ENCODE data around the gene HOXB8. TPM values are rescaled to one million over a fixed set of nuclear protein-coding genes. Genes with fewer than 3 reads are reported as not detected.

Gene HOXB8
- total and polyA plus RNA-seq, 5 donors from 2014 or later, result not detected

DNA sequence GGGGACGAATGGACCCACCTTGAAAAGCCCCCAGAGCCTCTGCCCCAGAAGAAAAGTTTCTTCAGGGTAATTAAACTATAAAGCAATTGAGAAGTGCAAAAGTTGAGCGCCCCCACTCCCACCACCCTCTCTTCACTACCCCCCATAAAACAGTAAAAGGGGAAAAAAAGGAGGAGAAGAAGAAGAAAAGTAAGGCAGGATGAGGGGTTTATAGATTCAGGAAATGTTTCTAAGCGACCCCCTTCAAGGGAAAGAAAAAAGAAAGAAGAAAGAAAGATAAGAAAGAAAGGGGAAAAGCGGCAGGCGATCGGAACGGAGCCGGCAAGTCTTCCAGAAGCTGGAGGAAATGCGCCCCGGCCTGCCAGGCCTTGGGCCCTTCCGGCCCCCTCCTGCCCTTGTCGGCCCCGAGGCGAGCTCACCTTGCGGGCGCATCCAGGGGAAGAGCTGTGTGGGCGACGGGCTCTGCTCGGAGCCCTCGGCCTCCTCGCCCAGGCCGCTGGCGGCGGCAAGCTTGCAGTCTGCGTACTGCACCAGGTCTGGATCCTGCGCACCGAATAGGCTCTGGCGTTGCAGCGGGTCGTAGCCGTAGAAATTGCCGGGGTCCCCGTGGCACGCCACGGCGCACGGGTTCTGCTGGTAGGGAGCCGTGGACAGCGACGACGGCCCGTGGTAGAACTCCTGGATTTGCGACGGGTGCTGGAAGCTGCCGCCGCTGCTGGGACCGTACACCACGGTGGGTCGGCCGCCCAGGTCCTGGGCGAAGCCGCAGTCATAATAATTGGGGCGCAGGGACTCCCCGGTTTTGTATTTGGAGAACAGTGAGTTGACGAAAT, 1.0 kb downstream of the HOXB8 start:
- Mint-ChIP-seq H3K27ac (no peak overlapping the region), H3K4me1 (peaks cover 10 to 69% (median 52%) of the 10 kb centered on the region in 4 donors), H3K4me3 (peak overlapping the region; percentile 74 to 88 (median 82)), H3K27me3 (peaks cover 87% of the 10 kb centered on the region), H3K36me3 (no peaks in the 10 kb centered on the region), H3K9me3 (peaks cover 0 to 9% (median 0%) of the 10 kb centered on the region in 7 donors)
- Histone ChIP-seq H3K27me3 (ENCODE audit: control insufficient read depth, insufficient read depth, low read length) (peaks cover 31% of the 10 kb centered on the region), H3K4me1 (ENCODE audit: control insufficient read depth, insufficient read depth, low read length, poor library complexity, severe bottlenecking) (peaks cover 74% of the 10 kb centered on the region), H3K9me3 (ENCODE audit: control insufficient read depth in 2 of 2, low read length in 2 of 2) (no peaks in the 10 kb centered on the region), H3K36me3 (ENCODE audit: control insufficient read depth, insufficient read depth, low read length) (no peaks in the 10 kb centered on the region), H3K27ac (ENCODE audit: insufficient read depth, low read length, poor library complexity, severe bottlenecking) (no peak overlapping the region), H3K4me3 (ENCODE audit: low read depth, low read length) (no peak overlapping the region)
- ATAC-seq (ENCODE audit: low read depth in 2 of 2) (peak in 1 of 2 donors; percentile 19), DNase-seq (peak in 1 of 3 donors; percentile 47)

DNA sequence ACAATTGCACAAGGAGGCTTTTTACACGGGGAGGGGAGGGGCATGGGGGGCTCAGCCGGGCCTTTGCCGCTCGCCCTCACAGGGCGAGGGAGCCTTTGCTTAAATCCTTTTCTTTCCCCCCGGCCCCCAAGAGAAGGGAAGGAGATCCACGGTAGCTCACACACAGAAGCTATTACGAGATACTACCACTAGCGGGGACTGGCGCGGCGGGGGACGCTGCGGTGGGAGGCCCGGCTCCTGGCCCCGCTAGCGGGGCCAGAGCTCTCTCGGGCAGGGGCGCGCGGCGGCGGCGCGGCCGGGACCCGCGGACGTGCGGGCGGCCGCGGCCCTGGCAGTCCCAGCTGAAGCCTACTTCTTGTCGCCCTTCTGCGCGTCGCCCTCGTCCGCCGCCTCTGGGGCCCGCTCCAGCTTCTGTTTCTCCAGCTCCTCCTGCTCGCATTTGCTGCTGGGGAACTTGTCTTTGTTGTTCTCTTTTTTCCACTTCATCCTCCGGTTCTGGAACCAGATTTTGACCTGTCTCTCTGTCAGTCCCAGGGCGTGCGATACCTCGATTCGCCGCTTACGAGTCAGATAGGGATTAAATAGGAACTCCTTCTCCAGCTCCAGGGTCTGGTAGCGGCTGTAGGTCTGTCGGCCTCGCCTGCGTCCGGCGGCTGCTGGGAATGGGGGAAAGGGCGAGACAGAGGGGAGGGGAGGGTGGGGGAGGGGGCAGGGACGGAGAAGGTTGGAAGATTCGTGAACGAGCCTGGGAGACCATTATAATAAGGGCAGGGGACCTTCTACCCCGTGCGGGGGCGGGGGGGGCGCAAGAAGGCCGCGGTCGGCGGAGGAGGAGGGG, 2.0 kb downstream of the HOXB8 start:
- peaks cover 0 to 6% (median 0%) of the 10 kb centered on the region in 7 donors for H3K9me3 Mint-ChIP-seq
- peak overlapping the region in 1 of 3 donors; percentile 64 for H3K27ac Mint-ChIP-seq
- Histone ChIP-seq H3K4me3 (ENCODE audit: low read depth, low read length) (peak overlapping the region; percentile 68), H3K27me3 (ENCODE audit: control insufficient read depth, insufficient read depth, low read length) (peaks cover 31% of the 10 kb centered on the region), H3K9me3 (ENCODE audit: control insufficient read depth in 2 of 2, low read length in 2 of 2) (no peaks in the 10 kb centered on the region), H3K36me3 (ENCODE audit: control insufficient read depth, insufficient read depth, low read length) (no peaks in the 10 kb centered on the region), H3K27ac (ENCODE audit: insufficient read depth, low read length, poor library complexity, severe bottlenecking) (no peak overlapping the region), H3K4me1 (ENCODE audit: control insufficient read depth, insufficient read depth, low read length, poor library complexity, severe bottlenecking) (peaks cover 65% of the 10 kb centered on the region)
- ATAC-seq (ENCODE audit: low read depth in 2 of 2), result peak; percentile 61 to 62
- H3K27me3 Mint-ChIP-seq, result peaks cover 87% of the 10 kb centered on the region
- peak in 2 of 3 donors; percentile 43 to 51 for DNase-seq
- H3K4me1 Mint-ChIP-seq, result peaks cover 4 to 61% (median 45%) of the 10 kb centered on the region in 4 donors
- H3K36me3 Mint-ChIP-seq, result no peaks in the 10 kb centered on the region
- peak overlapping the region; percentile 84 to 97 (median 88) for H3K4me3 Mint-ChIP-seq

DNA sequence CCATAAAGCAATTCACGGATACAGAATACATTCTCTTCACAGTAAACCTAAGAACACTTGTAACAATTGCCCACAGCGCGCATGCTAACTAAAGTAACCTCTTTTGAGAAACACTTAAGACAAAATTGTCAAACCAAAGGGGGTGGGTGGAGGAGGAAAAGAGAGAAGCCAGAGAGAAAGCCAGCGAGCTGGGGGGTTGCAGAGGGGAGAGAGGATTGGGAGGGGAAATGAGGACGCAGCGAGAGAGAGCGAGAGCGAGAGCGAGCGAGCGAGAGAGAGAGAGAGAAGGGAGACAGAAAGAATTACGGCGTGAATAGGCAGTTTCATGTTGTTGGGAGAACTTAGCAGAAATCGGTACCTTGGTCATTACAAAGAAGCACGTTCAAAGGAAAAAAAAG, 2.6 kb downstream of the HOXB8 start:
- Mint-ChIP-seq H3K4me3 (peak overlapping the region; percentile 82 to 97 (median 88)), H3K9me3 (peaks cover 0 to 6% (median 0%) of the 10 kb centered on the region in 7 donors), H3K4me1 (peaks cover 4 to 59% (median 43%) of the 10 kb centered on the region in 4 donors), H3K27ac (peak overlapping the region in 2 of 3 donors; percentile 26 to 64), H3K36me3 (no peaks in the 10 kb centered on the region), H3K27me3 (peaks cover 87% of the 10 kb centered on the region)
- H3K4me1 ChIP-seq (ENCODE audit: control insufficient read depth, insufficient read depth, low read length, poor library complexity, severe bottlenecking), result peaks cover 59% of the 10 kb centered on the region
- no peak overlapping the region for H3K27ac ChIP-seq (ENCODE audit: insufficient read depth, low read length, poor library complexity, severe bottlenecking)
- H3K36me3 ChIP-seq (ENCODE audit: control insufficient read depth, insufficient read depth, low read length), result no peaks in the 10 kb centered on the region
- no peaks in the 10 kb centered on the region for H3K9me3 ChIP-seq (ENCODE audit: control insufficient read depth in 2 of 2, low read length in 2 of 2)
- H3K27me3 ChIP-seq (ENCODE audit: control insufficient read depth, insufficient read depth, low read length), result peaks cover 30% of the 10 kb centered on the region
- peak overlapping the region; percentile 68 for H3K4me3 ChIP-seq (ENCODE audit: low read depth, low read length)
- DNase-seq (peak in 1 of 3 donors; percentile 34), ATAC-seq (ENCODE audit: low read depth in 2 of 2) (peak in 1 of 2 donors; percentile 7)

DNA sequence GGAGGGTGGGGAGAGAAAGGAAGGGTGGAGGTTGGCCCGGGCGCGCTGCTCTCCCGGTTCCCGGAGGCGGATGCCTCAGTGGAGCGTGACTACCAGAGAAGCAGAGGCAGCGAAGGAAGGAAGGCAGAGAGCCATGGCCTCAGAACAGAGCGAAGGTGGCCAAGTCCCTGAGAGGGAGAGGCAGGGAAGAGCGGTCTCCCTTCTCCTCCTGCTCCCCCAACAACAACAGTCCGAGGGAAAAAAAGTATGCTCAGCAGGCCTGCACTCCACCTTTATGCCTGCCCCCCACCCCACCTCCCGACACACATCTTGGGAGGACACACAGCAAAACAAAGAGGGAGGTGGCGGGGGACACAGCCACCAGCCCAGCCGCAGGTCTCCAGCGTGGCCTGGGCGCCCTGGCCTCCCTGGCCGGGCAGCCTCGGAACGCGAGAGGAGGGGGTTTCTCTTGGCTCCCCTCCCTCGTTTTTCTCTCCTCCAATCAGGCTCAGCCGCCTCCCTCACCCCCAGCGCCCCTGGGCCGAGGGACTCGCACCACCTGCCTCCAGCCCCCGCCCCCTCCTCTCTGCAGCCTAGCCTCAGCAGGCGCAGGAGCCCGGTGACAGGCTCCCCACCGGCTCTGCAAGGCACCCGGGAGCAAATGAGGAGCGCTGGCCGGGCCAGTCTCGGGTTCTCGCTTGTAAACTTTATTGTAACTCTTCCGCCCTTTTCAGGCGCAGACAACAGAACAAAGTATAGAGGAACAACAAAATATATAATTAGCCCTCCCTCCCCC, 3.2 kb downstream of the HOXB8 start:
- H3K4me1 Mint-ChIP-seq, result peaks cover under 1 to 53% (median 37%) of the 10 kb centered on the region in 4 donors
- H3K27ac Mint-ChIP-seq, result peak overlapping the region in 1 of 3 donors; percentile 26
- Histone ChIP-seq H3K4me3 (ENCODE audit: low read depth, low read length) (peak overlapping the region; percentile 68), H3K27ac (ENCODE audit: insufficient read depth, low read length, poor library complexity, severe bottlenecking) (no peak overlapping the region), H3K36me3 (ENCODE audit: control insufficient read depth, insufficient read depth, low read length) (no peaks in the 10 kb centered on the region), H3K9me3 (ENCODE audit: control insufficient read depth in 2 of 2, low read length in 2 of 2) (no peaks in the 10 kb centered on the region), H3K4me1 (ENCODE audit: control insufficient read depth, insufficient read depth, low read length, poor library complexity, severe bottlenecking) (peaks cover 58% of the 10 kb centered on the region), H3K27me3 (ENCODE audit: control insufficient read depth, insufficient read depth, low read length) (peaks cover 27% of the 10 kb centered on the region)
- peaks cover 0 to 6% (median 0%) of the 10 kb centered on the region in 7 donors for H3K9me3 Mint-ChIP-seq
- DNase-seq, result no peak
- H3K36me3 Mint-ChIP-seq, result no peaks in the 10 kb centered on the region
- peaks cover 87% of the 10 kb centered on the region for H3K27me3 Mint-ChIP-seq
- ATAC-seq (ENCODE audit: low read depth in 2 of 2), result no peak
- H3K4me3 Mint-ChIP-seq, result peak overlapping the region; percentile 88 to 97 (median 92)

DNA sequence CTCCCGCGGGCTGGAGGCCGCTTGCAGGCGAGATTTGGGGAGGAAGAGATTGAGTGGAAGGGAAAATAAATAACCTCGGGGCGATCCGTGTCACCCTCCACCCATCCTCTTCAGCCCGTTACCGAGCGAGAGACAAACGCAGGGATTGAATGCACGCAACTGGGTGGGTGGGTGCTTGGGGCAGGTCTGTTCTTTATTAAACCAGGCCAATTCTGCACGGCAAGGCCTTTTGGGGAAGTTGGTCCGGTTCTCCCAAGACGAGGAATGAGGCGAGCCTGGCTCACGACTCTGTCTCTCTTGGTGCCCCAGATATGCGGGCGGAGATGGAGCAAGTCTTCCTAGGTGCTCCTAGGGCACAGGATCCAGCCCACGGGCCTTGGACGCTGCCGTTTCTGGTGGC, 3.9 kb downstream of the HOXB8 start:
- H3K4me1 ChIP-seq (ENCODE audit: control insufficient read depth, insufficient read depth, low read length, poor library complexity, severe bottlenecking), result peaks cover 58% of the 10 kb centered on the region
- ATAC-seq (ENCODE audit: low read depth in 2 of 2) (no peak), DNase-seq (no peak)
- Mint-ChIP-seq H3K27ac (peak overlapping the region in 2 of 3 donors; percentile 83 to 84), H3K4me3 (peak overlapping the region; percentile 88 to 97 (median 92)), H3K36me3 (no peaks in the 10 kb centered on the region), H3K9me3 (peaks cover 0 to 6% (median 0%) of the 10 kb centered on the region in 7 donors), H3K27me3 (peaks cover 87% of the 10 kb centered on the region), H3K4me1 (peaks cover 0 to 53% (median 36%) of the 10 kb centered on the region in 4 donors)
- no peaks in the 10 kb centered on the region for H3K9me3 ChIP-seq (ENCODE audit: control insufficient read depth in 2 of 2, low read length in 2 of 2)
- peak overlapping the region; percentile 90 for H3K4me3 ChIP-seq (ENCODE audit: low read depth, low read length)
- H3K36me3 ChIP-seq (ENCODE audit: control insufficient read depth, insufficient read depth, low read length), result no peaks in the 10 kb centered on the region
- H3K27me3 ChIP-seq (ENCODE audit: control insufficient read depth, insufficient read depth, low read length), result peaks cover 25% of the 10 kb centered on the region
- H3K27ac ChIP-seq (ENCODE audit: insufficient read depth, low read length, poor library complexity, severe bottlenecking), result no peak overlapping the region

DNA sequence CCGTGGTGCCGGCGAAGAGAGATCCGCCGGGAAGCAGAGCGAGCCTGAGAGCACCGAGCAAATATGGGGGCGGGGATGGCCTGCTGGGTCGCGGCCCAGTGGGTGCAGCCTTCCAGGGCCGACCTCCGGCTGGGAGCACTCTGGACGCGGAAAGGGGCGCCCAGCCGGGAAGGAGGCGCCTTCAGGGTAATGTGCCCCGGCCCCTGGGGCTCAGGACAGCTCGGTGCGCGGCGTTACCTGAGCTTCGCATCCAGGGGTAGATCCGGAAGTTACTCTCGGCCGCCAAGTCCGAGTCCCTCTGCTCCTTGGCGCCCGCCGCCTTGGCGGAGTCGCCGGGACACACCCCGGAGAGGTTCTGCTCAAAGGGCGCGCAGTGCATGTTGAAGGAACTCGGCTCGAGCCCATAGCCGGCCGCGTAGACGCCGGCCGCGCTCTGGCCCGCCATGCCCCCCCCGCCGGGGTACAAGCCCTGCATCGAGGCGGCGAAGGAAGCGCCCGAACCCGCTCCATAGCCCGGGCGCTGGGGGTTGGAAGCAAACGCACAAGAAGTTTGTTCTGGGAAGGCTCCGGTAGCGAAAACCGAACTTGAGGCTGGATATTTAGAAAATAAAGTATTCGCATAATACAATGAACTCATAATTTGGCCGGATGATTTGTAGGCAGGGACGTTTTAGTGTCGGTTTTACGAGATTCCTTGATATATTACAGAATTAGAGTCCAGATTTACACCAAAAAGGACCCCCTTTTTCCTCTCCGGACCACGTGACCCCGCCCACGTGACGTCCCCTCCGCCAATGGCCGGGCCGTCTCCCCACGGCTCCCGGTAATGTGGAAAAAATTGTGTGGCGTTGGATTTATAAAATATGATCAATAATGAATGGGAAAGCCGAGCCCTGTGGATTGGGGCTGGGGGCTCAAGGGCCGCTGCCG, 4.5 kb downstream of the HOXB8 start, which contains the start of gene HOXB7:
Gene HOXB7 (minus strand): TSS at position 736 of the 930 bp plus-strand sequence. CDS start 99 bp downstream, at position 637.
- Mint-ChIP-seq H3K4me3 (peak within 1 kb of the TSS; percentile 88 to 97 (median 92)), H3K9me3 (peaks cover 0 to 6% (median 0%) of the 10 kb centered on the region in 7 donors), H3K4me1 (peaks cover 0 to 50% (median 33%) of the 10 kb centered on the region in 4 donors), H3K36me3 (no peaks in the 10 kb centered on the region), H3K27ac (peak within 1 kb of the TSS in 2 of 3 donors; percentile 83 to 84), H3K27me3 (peaks cover 87% of the 10 kb centered on the region)
- Histone ChIP-seq H3K27ac (ENCODE audit: insufficient read depth, low read length, poor library complexity, severe bottlenecking) (no peak within 1 kb of the TSS), H3K27me3 (ENCODE audit: control insufficient read depth, insufficient read depth, low read length) (peaks cover 20% of the 10 kb centered on the region), H3K4me3 (ENCODE audit: low read depth, low read length) (peak within 1 kb of the TSS; percentile 90), H3K4me1 (ENCODE audit: control insufficient read depth, insufficient read depth, low read length, poor library complexity, severe bottlenecking) (peaks cover 58% of the 10 kb centered on the region), H3K9me3 (ENCODE audit: control insufficient read depth in 2 of 2, low read length in 2 of 2) (no peaks in the 10 kb centered on the region), H3K36me3 (ENCODE audit: control insufficient read depth, insufficient read depth, low read length) (no peaks in the 10 kb centered on the region)
- peak; percentile 18 to 37 for ATAC-seq (ENCODE audit: low read depth in 2 of 2)
- peak; percentile 53 to 63 (median 58) for DNase-seq

Measured in CD4-positive, CD25-positive, alpha-beta regulatory T cell (primary cell).